HCT116 (cell line): Measurements from ENCODE around the gene SPPL2B. TPM values are rescaled to one million over a fixed set of nuclear protein-coding genes. Genes with fewer than 3 reads are reported as not detected.

ENCODE experiments used
- ATAC-seq: fragments of 200-7000 bp; cut with Tn5 transposase; 2 replicates; pipeline ENCODE4 v1.9.1; 2020; ENCODE audit warnings: mild to moderate bottlenecking, moderate library complexity
- BruUV-seq: library from RNA; stranded (reverse); fragments of 400-500 nt; replicated peaks from 2 replicates; lab custom pipeline; 2021; lab: Mats Ljungman, UMichigan
- CTCF ChIA-PET: fragments of 300-600 bp; sonication (Branson Sonifier 250); formaldehyde crosslinking; loops from one replicate; lab custom pipeline; 2021; ENCODE audit warnings: antibody characterized with exemption; lab: Charles Lee
- POLR2A ChIA-PET: fragments of 300-600, 350-600 bp; sonication (Branson Sonifier 250); formaldehyde crosslinking; loops from one replicate; lab custom pipeline; 2021; ENCODE audit warnings: antibody characterized with exemption; lab: Charles Lee
- RAD21 ChIA-PET, 2 experiments: fragments of 300-600 bp; sonication (Branson Sonifier 250); formaldehyde crosslinking; loops; one replicate each; lab custom pipeline; 2023; ENCODE audit warnings: low total read pairs in 2 of 2; ENCODE audit not compliant: uncharacterized antibody in 2 of 2, unreplicated experiment in 2 of 2, low non-redundant PET in 1 of 2; lab: Charles Lee
- DNase-seq: peaks from one replicate; pipeline ENCODE4 v3.0.0-alpha.2; 2010; ENCODE audit warnings: low read depth, low spot score
- H2AFZ ChIP-seq: fragments of 200-600 bp; shearing (Covaris generic), sonication (generic); 2 replicates; pipeline ENCODE4 v1.6.1; 2017; ENCODE audit warnings: low read depth, mixed run types, mixed read lengths, antibody characterized with exemption, low read length; ENCODE audit not compliant: poor library complexity, severe bottlenecking
- H3K27ac ChIP-seq: 2 replicates; pipeline ENCODE4 v1.5.1; 2012; ENCODE audit warnings: low read depth, low read length
- H3K27me3 ChIP-seq: fragments of 200-600 bp; sonication (generic); 2 replicates; pipeline ENCODE4 v1.6.1; 2016; ENCODE audit warnings: mixed run types, low read length, mixed read lengths; ENCODE audit not compliant: insufficient read depth
- H3K36me3 ChIP-seq, 2 experiments: fragments of 200-500 bp in 1 of 2; fragments of 200-600 bp in 1 of 2; sonication (Bioruptor generic) in 1 of 2; sonication (generic) in 1 of 2; 2 replicates each; pipeline versions ENCODE4 v1.5.1 to v1.6.1; 2014 to 2016; ENCODE audit warnings: low read length in 2 of 2, inconsistent platforms in 1 of 2, mixed read lengths in 1 of 2, mixed run types in 1 of 2; ENCODE audit not compliant: insufficient read depth in 2 of 2, control insufficient read depth in 1 of 2
- H3K4me1 ChIP-seq, 2 experiments: fragments of 200-600 bp in 1 of 2; sonication (generic) in 1 of 2; 2 replicates each; pipeline versions ENCODE4 v1.5.1 to v1.6.1; 2012 to 2017; ENCODE audit warnings: low read length in 2 of 2, inconsistent platforms in 1 of 2, mild to moderate bottlenecking in 1 of 2, mixed read lengths in 1 of 2, mixed run types in 1 of 2, moderate library complexity in 1 of 2; ENCODE audit not compliant: insufficient read depth in 2 of 2, control insufficient read depth in 1 of 2
- H3K4me2 ChIP-seq: fragments of 200-600 bp; sonication (generic); 2 replicates; pipeline ENCODE4 v1.6.1; 2017; ENCODE audit warnings: mixed run types, low read length, mixed read lengths
- H3K4me3 ChIP-seq, 2 experiments: fragments of 200-600 bp in 1 of 2; sonication (generic) in 1 of 2; replicated peaks in 1 of 2; 2 replicates each; pipeline ENCODE4 v1.5.1; 2011 to 2016; ENCODE audit warnings: low read length in 2 of 2, control low read depth in 1 of 2, low read depth in 1 of 2, mild to moderate bottlenecking in 1 of 2, mixed read lengths in 1 of 2, mixed run types in 1 of 2
- H3K79me2 ChIP-seq: fragments of 200-600 bp; sonication (generic); 2 replicates; pipeline ENCODE4 v1.6.1; 2017; ENCODE audit warnings: mild to moderate bottlenecking, mixed run types, low read length, moderate library complexity, mixed read lengths; ENCODE audit not compliant: insufficient read depth
- H3K9ac ChIP-seq: fragments of 200-600 bp; sonication (generic); 2 replicates; pipeline ENCODE4 v1.6.1; 2016; ENCODE audit warnings: low read length, mixed read lengths
- H3K9me2 ChIP-seq: fragments of 200-600 bp; sonication (generic), shearing (Covaris generic); 2 replicates; pipeline ENCODE4 v1.6.1; 2017; ENCODE audit warnings: mixed run types, mild to moderate bottlenecking, moderate library complexity; ENCODE audit not compliant: insufficient read depth
- H3K9me3 ChIP-seq, 2 experiments: fragments of 200-500 bp in 1 of 2; fragments of 200-600 bp in 1 of 2; sonication (Bioruptor generic) in 1 of 2; sonication (generic) in 1 of 2; 2 replicates each; pipeline ENCODE4 v1.6.1; 2014 to 2017; ENCODE audit warnings: low read length in 2 of 2, mixed read lengths in 2 of 2, inconsistent platforms in 1 of 2, low read depth in 1 of 2, mild to moderate bottlenecking in 1 of 2, mixed run types in 1 of 2, moderate library complexity in 1 of 2; ENCODE audit not compliant: control insufficient read depth in 1 of 2, insufficient read depth in 1 of 2
- H4K20me1 ChIP-seq: fragments of 200-600 bp; sonication (generic), shearing (Covaris generic); 2 replicates; pipeline ENCODE4 v1.6.1; 2017; ENCODE audit warnings: mixed run types, mild to moderate bottlenecking, moderate library complexity; ENCODE audit not compliant: insufficient read depth
- CBX3 ChIP-seq: IDR thresholded peaks from 2 replicates; pipeline ENCODE4 v1.6.1; 2012; ENCODE audit warnings: low read depth
- CTCF ChIP-seq, 3 experiments: fragments of 200-600 bp in 1 of 3; sonication (generic) in 1 of 3; IDR thresholded peaks in 2 of 3; conservative IDR thresholded peaks in 1 of 3; 2 replicates each; pipeline ENCODE4 v1.5.1; 2012 to 2017; ENCODE audit warnings: low read depth in 2 of 3, low read length in 2 of 3, antibody characterized with exemption in 1 of 3, borderline replicate concordance in 1 of 3, control low read depth in 1 of 3, mild to moderate bottlenecking in 1 of 3, mixed read lengths in 1 of 3, mixed run types in 1 of 3, moderate library complexity in 1 of 3; ENCODE audit not compliant: insufficient read depth in 1 of 3
- EGR1 ChIP-seq: IDR thresholded peaks from 2 replicates; pipeline ENCODE4 v1.6.1; 2012; ENCODE audit warnings: low read depth
- ELF1 ChIP-seq: IDR thresholded peaks from 2 replicates; pipeline ENCODE4 v1.6.1; 2012; ENCODE audit warnings: low read depth, borderline replicate concordance
- EZH2phosphoT487 ChIP-seq: fragments of 200-600 bp; IDR thresholded peaks from 2 replicates; pipeline ENCODE4 v1.6.1; 2018; ENCODE audit warnings: antibody characterized with exemption, borderline replicate concordance
- FOSL1 ChIP-seq: IDR thresholded peaks from 2 replicates; pipeline ENCODE4 v1.6.1; 2012; ENCODE audit warnings: low read depth
- SIN3A ChIP-seq: IDR thresholded peaks from 2 replicates; pipeline ENCODE4 v1.6.1; 2012; ENCODE audit warnings: low read depth
- TCF7L2 ChIP-seq: IDR thresholded peaks from 2 replicates; pipeline ENCODE4 v1.7.0; 2011; ENCODE audit warnings: borderline replicate concordance, inconsistent platforms; ENCODE audit not compliant: insufficient read depth, insufficient read length; ENCODE audit errors: extremely low read depth
- YY1 ChIP-seq: IDR thresholded peaks from 2 replicates; pipeline ENCODE4 v1.6.1; 2011; ENCODE audit warnings: low read length, low read depth, moderate library complexity, mild to moderate bottlenecking; ENCODE audit not compliant: insufficient replicate concordance; ENCODE audit errors: extremely low read depth
- ZBTB33 ChIP-seq: IDR thresholded peaks from 2 replicates; pipeline ENCODE4 v1.6.1; 2011; ENCODE audit warnings: mild to moderate bottlenecking, low read length, moderate library complexity; ENCODE audit not compliant: insufficient replicate concordance; ENCODE audit errors: extremely low read depth
- ZNF274 ChIP-seq: fragments of 200-500 bp; sonication (Bioruptor generic); IDR thresholded peaks from 2 replicates; pipeline ENCODE4 v1.6.1; 2014; ENCODE audit warnings: mild to moderate bottlenecking, low read depth, low read length, inconsistent platforms
- intact Hi-C: fragments of 100-400 bp; cut with micrococcal nuclease; formaldehyde crosslinking; loops from 2 replicates; pipeline ENCODE4 v1.10.0; 2022
- total RNA-seq: library from RNA; stranded (reverse); gene quantifications from one replicate; pipeline ENCODE4 v1.2.1, GENCODE V29; 2021; ENCODE audit not compliant: unreplicated experiment
- TF ChIP-seq, protein P1 (sequence below): IDR thresholded peaks from 2 replicates; pipeline ENCODE4 v1.6.1; 2012

Gene SPPL2B
- total RNA-seq, 1 experiment from 2014 or later: 83.1 TPM

DNA sequence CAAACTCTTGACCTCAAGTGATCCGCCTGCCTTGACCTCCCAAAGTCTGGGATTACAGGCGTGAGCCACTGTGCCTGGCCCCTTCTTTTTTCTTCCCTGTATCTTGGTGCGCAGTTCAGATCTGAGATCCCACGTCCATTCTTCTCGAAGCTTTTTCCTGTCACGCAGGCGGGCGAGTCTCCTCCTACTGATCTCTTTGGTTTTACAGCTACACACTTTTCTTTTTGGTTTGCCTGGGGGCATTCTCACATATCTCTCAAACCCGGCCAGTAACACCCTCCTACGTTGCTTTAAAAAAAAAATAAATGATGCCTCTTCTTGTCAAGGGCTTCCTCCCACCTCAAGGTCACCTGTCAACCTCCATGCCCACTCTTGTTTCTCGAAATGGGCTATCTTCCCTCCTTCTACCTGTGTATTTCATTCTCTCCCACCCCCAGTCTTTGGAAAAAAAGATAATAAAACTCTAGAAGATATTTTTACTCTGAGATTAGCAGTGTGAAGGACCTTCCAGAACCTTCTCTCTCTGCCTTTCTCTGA lies 43.7 kb downstream of the SPPL2B start:
- Histone ChIP-seq H3K9me2 (no peaks in the 10 kb centered on the region), H3K4me1 (peaks cover 4 to 20% of the 10 kb centered on the region in 2 experiments; a peak in 3 of 4 replicates), H3K9me3 (peaks cover 0 to 5% of the 10 kb centered on the region in 2 experiments; a peak in 1 of 4 replicates), H2AFZ (no peak overlapping the region), H3K36me3 (no peaks in the 10 kb centered on the region), H3K79me2 (no peaks in the 10 kb centered on the region), H3K4me3 (no peak overlapping the region), H3K27ac (no peak overlapping the region), H4K20me1 (no peaks in the 10 kb centered on the region), H3K4me2 (no peak overlapping the region), H3K27me3 (no peaks in the 10 kb centered on the region), H3K9ac (no peak overlapping the region)
- no TSS peak for BruUV-seq
- intact Hi-C loops: no loop called here
- RAD21 ChIA-PET: no interaction called here
- ATAC-seq: no peak
- CTCF ChIA-PET: no interaction called here
- no peak for TF ChIP-seq EGR1
- no peak for TF ChIP-seq ELF1
- TF ChIP-seq, all 23 proteins: peak for 0
- POLR2A ChIA-PET: no interaction called here
- no peak for DNase-seq

- Histone ChIP-seq H3K4me3 (no peak overlapping the region), H3K9ac (no peak overlapping the region), H3K9me2 (no peaks in the 10 kb centered on the region), H3K36me3 (no peaks in the 10 kb centered on the region), H3K27me3 (no peaks in the 10 kb centered on the region), H3K79me2 (no peaks in the 10 kb centered on the region), H3K9me3 (peaks cover 0 to 4% of the 10 kb centered on the region in 2 experiments; a peak in 2 of 4 replicates), H3K27ac (no peak overlapping the region), H3K4me1 (peaks cover 4 to 23% of the 10 kb centered on the region in 2 experiments; a peak in 3 of 4 replicates), H2AFZ (no peak overlapping the region), H3K4me2 (peak overlapping the region; percentile 32), H4K20me1 (no peaks in the 10 kb centered on the region)
- BruUV-seq: no TSS peak
- ATAC-seq (peak; percentile 64), DNase-seq (no peak)
- TF ChIP-seq ZNF274 (no peak), EGR1 (no peak), ZBTB33 (no peak), FOSL1 (no peak), YY1 (no peak), CBX3 (no peak), CTCF (IDR thresholded peaks at IDR 0.05 in 2 of 3, conservative IDR thresholded peaks at IDR 0.05 in 1 of 3; ENCODE audit: borderline replicate concordance in 1 of 3, insufficient read depth in 1 of 3, low read depth in 2 of 3, low read length in 2 of 3) (no peak), SIN3A (no peak), EZH2phosphoT487 (no peak), TCF7L2 (no peak)
- TF ChIP-seq, protein P1, sequence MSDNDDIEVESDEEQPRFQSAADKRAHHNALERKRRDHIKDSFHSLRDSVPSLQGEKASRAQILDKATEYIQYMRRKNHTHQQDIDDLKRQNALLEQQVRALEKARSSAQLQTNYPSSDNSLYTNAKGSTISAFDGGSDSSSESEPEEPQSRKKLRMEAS: no peak
- ChIA-PET CTCF (no interaction called here), RAD21 (no interaction called here), POLR2A (no interaction called here)
- intact Hi-C loops: no loop called here
Measured at GRCh38 chr19:2374808-2375207, 46.3 kb downstream of the SPPL2B start.
